Measurements from ENCODE around the gene LRRC75B. TPM values are rescaled to one million over a fixed set of nuclear protein-coding genes. Genes with fewer than 3 reads are reported as not detected.
A peak's percentile ranks its signal among the peaks of the same experiment; 100 is the strongest.

LRRC75B gene
- total and polyA plus RNA-seq, 9 of the 15 experiments (the other 6 are each of a cell fraction or from before 2014, with no cell fraction given), result 0.10 to 2.8 (median 1.0) TPM; not detected in 1

DNA sequence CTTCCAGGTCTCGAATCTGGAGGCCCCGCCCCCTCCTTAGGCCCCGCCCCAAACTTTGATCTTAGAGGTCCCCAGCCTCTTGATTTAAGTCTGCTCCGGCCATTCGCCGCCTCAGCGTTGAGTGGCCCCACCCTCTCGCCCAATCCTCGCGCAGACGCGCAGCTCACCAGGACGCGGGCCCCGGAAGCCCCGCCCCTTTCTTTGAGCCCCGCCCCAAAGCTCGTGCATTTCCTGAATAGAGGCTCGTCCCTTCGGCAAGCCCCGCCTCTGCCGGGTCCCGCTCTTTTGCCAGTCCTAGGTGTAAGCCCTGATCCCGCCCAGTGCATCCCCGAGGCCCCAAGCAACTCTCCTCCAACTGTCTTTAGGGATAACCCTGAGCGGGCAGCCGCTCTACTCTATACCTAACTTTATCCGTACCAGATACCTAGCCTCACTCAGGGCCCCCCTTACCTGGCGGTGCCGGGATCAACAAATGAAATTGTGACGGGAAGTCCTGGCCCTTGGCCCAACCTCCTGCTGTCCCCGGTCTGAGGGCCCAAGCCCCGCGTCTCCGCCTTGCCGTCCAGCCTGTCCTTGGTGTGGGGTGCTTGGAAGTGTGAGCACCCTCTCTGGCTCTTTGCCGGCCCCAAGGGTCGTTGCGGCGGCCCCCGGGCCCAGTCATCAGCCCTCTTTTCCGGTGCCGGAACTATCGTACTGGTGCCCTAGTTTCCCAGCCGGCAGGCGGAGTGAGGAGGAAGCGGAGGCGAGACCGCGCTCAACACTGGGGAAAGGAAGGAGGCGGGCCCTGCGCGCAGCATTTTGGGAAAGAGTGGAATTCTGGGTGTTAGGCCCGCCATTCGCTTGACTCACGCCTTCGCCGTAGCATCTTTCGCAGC lies 37.5 kb downstream of the LRRC75B start, which contains the start of gene SNRPD3 (continued):
- TF ChIP-seq, protein P1, sequence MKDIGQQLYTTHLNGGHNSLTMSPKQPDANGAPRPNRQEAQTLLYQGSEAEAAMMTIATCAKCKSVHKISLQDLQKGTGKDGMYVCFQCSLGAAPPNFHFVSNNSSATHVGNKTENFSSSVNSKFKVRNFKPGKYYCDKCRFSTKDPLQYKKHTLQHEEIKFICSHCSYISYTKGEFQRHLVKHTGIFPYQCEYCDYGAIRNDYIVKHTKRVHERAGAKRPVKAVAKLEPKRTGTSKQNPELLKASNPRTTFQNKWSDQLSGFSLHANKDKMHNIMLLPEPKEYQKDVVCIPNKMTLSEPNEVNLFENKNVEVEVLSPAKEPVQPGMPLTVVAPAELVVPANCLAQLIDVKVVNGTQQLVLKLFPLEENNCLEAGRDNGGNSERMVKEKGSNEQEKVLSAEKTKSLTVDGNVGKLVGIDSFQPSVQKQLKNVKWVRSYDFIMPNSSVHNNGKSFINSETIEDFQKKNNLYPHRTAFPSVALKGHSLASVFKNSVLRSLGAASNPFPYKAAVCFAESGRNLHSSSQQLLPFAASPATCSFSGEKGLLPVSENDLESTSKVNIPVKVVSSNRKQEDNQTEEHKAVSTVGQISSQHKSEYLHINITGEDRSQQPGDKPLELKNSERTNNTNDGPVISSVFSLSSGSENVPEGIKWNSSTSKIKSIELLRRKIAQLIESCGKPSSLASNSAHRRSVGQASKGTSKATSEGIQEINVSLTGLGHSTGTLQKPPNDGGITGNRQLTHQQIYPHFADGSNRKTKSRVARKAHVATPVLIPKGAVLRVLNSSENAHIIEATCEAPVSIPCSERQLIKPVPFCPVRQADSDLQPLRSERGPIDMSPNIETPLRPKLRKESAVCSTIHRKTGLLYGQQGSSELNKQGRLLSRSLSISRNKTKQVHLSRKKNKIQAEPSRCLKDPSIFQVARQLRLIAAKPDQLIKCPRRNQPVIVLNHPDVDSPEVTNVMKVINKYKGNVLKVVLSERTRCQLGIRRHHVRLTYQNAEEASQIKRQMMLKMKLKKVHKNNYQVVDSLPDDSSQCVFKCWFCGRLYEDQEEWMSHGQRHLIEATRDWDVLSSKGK (CRISPR knock-in tag; IDR thresholded peaks at IDR 0.05), result no peak
- TF ChIP-seq ZNF143 (CRISPR knock-in tag; IDR thresholded peaks at IDR 0.05) (peak; percentile 78), KLF13 (tag; IDR thresholded peaks at IDR 0.05; ENCODE audit: borderline replicate concordance, low read depth) (no peak), MTF1 (CRISPR knock-in tag; IDR thresholded peaks at IDR 0.05; ENCODE audit: borderline replicate concordance) (no peak), ZFP30 (CRISPR knock-in tag; IDR thresholded peaks at IDR 0.05; ENCODE audit: borderline replicate concordance) (no peak), NFIX (CRISPR knock-in tag; IDR thresholded peaks at IDR 0.05; ENCODE audit: low read depth) (no peak), TARDBP (IDR thresholded peaks at IDR 0.05) (peak; percentile 74), ZNF766 (CRISPR knock-in tag; conservative IDR thresholded peaks at IDR 0.05) (peak; percentile 57)
- TF ChIP-seq, protein P2, sequence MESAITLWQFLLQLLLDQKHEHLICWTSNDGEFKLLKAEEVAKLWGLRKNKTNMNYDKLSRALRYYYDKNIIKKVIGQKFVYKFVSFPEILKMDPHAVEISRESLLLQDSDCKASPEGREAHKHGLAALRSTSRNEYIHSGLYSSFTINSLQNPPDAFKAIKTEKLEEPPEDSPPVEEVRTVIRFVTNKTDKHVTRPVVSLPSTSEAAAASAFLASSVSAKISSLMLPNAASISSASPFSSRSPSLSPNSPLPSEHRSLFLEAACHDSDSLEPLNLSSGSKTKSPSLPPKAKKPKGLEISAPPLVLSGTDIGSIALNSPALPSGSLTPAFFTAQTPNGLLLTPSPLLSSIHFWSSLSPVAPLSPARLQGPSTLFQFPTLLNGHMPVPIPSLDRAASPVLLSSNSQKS (CRISPR knock-in tag; IDR thresholded peaks at IDR 0.05), result no peak
- TF ChIP-seq, protein P3, sequence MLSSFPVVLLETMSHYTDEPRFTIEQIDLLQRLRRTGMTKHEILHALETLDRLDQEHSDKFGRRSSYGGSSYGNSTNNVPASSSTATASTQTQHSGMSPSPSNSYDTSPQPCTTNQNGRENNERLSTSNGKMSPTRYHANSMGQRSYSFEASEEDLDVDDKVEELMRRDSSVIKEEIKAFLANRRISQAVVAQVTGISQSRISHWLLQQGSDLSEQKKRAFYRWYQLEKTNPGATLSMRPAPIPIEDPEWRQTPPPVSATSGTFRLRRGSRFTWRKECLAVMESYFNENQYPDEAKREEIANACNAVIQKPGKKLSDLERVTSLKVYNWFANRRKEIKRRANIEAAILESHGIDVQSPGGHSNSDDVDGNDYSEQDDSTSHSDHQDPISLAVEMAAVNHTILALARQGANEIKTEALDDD (IDR thresholded peaks at IDR 0.05), result no peak
- TF ChIP-seq, protein P4, sequence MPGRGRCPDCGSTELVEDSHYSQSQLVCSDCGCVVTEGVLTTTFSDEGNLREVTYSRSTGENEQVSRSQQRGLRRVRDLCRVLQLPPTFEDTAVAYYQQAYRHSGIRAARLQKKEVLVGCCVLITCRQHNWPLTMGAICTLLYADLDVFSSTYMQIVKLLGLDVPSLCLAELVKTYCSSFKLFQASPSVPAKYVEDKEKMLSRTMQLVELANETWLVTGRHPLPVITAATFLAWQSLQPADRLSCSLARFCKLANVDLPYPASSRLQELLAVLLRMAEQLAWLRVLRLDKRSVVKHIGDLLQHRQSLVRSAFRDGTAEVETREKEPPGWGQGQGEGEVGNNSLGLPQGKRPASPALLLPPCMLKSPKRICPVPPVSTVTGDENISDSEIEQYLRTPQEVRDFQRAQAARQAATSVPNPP (IDR thresholded peaks at IDR 0.05; ENCODE audit: borderline replicate concordance, insufficient read depth, insufficient read length), result no peak
- TF ChIP-seq, protein P5, sequence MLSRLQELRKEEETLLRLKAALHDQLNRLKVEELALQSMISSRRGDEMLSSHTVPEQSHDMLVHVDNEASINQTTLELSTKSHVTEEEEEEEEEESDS (CRISPR knock-in tag; IDR thresholded peaks at IDR 0.05), result no peak
- TF ChIP-seq, protein P6, sequence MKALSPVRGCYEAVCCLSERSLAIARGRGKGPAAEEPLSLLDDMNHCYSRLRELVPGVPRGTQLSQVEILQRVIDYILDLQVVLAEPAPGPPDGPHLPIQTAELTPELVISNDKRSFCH (CRISPR knock-in tag; IDR thresholded peaks at IDR 0.05), result no peak
- TF ChIP-seq, protein P6 (tag; IDR thresholded peaks at IDR 0.05), result peak; percentile 84
- TF ChIP-seq, protein P7, sequence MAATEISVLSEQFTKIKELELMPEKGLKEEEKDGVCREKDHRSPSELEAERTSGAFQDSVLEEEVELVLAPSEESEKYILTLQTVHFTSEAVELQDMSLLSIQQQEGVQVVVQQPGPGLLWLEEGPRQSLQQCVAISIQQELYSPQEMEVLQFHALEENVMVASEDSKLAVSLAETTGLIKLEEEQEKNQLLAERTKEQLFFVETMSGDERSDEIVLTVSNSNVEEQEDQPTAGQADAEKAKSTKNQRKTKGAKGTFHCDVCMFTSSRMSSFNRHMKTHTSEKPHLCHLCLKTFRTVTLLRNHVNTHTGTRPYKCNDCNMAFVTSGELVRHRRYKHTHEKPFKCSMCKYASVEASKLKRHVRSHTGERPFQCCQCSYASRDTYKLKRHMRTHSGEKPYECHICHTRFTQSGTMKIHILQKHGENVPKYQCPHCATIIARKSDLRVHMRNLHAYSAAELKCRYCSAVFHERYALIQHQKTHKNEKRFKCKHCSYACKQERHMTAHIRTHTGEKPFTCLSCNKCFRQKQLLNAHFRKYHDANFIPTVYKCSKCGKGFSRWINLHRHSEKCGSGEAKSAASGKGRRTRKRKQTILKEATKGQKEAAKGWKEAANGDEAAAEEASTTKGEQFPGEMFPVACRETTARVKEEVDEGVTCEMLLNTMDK (IDR thresholded peaks at IDR 0.05; ENCODE audit: borderline replicate concordance, insufficient read depth, low read depth, low read length, poor library complexity, severe bottlenecking), result no peak
